Amniotic stem cell (primary cell): ENCODE results near the gene PDLIM4.

Source experiments
- DNase-seq: peaks from one replicate; lab custom pipeline; 2025; lab: John Stamatoyannopoulos, UW

PDLIM4 gene

DNA sequence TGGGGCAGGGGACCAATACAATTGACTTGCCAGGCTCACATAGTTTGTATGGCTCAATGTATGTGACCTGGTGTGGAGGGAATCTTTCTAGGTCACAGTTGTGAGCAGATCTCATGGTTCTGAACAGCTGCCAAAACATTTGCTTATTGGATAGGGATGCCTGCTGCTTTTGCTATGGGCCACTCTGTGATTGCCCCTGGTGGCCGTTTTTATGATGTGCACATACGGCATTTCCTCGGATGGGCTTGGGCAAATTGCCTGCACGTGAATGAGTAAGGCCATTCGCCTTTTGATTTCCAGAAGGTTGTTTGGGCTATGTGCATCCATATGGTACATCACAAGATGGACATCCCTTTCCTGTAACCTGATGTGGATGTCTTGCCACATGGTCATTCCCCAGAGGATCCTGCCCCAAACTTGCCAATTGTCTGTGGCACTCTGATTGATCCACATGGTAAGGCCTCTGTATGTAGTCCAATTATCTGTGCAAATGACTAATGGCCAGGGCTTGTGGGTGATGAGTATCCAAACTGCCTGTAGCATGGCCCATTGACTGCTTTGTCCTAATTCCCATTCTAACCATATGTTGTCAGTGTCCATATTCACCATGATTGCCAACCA lies 26.0 kb downstream of the PDLIM4 start:
- DNase-seq: no peak

DNA sequence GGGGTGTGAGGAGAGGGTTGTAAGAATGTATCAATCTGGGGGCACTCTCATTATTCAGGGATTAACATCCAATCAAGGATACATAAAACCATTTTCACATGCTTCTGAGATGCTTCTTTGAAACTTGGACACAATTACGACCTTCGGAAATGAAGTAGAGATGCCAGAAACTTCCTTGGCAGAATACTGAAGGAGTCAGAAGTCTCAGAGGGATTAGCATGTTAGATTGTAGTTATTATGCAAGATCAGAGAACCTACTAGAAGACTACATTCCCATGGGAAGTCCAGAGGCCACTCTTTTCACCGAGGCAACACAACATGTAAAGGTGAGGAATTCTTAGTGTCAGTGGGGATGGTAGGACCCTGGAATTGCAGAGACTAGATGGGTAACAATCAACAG lies 31.6 kb downstream of the PDLIM4 start:
- no peak for DNase-seq

DNA sequence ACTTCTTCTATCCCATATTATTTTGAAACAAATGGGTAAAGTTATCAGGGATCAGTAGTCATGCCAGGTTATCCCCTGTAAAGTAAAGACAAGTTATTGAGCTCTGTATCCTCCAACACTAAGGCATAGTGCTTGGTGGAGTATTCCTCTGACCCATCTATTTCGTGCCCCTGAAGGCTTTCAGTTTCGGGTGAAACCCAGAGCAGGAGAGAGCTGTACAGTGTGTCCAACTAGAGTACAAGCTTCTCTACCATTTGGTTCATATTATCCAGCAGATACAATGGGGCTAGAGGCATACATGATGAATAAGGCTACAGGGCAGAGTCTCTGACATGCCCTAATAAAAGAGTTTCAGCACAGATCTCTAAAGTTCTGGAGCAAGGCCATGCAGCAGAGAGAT lies 33.5 kb downstream of the PDLIM4 start:
- DNase-seq: no peak

DNA sequence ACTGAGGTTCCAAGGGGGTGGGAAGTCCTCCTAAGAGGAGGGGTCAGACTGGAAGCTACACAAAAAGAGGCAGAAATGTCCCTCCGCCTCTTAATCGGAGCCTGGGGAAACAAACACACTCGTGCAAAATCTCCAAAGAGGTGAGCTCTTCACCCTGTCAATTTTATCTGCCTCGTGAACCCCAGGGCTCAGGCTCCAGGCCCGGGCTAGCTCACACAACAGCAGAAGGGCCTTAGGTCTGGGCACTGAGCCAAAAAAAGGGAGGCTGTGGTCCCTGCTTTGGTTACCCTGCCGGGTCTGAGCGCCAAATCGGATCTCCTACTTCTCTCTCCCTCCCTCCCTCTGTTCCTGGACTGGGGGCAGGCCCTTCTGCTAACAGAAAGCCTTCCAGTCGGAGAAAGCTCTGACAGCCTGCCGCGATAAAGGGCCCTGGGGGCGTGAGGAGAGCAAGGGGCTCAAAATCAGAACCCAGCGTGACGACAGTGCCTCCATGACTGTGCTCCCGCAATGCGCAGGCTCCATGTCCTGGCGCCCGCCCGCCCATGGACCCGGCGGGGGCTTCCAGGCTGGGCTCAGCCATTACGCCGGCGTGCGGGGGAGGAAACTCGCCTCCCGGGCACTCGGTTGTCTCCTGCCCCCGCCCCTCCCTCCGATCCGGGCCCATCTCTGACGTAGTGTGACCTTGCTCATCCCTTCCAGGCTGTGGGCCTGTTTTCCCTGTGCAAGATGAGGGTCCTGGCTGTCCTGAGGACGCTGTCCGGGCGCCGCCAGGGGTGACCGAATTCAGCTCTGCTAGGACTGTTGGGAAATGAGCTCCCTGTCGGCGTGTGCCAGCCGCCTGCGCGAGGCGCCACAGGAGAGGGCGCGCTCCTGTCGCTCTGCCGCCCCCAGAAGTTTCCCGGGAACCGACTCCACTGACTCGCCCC lies 35.8 kb downstream of the PDLIM4 start:
- DNase-seq: peak; percentile 63

DNA sequence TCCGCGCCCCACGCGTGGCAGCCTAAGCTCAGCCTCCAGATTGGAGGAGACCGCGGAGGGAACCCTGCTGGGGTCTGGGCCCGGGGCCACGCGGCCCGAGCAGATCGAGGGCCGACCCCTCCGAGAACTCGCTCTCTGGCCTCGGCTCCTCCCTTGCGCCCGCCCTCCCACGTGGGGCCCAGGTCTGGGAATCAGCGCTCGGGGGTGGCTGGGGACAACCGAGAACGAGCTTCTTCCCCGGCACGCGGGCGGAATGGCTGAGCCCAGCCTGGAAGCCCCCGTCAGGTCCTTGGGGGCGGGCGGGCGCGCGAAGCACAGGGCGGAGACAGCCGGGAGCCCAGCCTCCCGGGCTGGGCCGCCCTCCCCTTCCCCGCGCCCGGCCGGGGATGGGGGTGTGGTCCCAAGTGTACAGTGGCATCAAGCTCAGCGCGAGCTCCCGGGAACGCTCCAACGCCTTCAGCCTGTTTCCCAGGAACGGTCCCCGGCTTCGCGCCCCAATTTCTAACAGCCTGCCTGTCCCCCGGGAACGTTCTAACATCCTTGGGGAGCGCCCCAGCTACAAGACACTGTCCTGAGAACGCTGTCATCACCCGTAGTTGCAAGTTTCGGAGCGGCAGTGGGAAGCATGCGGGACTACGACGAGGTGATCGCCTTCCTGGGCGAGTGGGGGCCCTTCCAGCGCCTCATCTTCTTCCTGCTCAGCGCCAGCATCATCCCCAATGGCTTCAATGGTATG lies 36.7 kb downstream of the PDLIM4 start, which contains the start of gene SLC22A4:
Gene SLC22A4, plus strand, starts transcription at position 403 of the 736 bp plus-strand sequence. Its CDS starts 223 bp downstream, at position 626.
- peak; percentile 79 for DNase-seq

DNA sequence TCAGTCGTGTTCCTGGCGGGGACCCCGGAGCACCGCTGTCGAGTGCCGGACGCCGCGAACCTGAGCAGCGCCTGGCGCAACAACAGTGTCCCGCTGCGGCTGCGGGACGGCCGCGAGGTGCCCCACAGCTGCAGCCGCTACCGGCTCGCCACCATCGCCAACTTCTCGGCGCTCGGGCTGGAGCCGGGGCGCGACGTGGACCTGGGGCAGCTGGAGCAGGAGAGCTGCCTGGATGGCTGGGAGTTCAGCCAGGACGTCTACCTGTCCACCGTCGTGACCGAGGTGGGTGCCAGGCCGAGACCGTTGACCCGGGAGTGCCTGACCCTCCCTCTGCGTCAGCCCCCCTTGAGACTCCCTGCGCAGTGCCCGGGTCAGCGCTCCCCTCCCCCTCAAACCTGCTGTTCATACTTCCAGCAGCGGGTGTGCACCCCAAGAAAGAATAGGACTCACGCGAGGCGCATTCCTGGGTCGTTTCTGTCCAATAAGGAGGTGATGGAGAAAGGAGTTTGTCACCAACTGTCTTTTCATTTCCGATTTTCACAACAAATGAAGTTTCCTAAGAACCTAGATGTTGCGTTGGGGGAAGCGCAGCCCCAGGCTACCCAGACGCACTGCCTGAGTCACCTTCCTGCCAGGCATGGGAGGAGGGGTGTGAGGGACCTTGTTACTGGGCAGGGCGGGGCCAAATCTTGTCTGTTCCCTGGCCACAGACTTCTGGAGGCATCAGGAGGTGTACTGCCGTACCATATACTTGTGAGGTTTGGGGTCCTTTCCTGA lies 37.4 kb downstream of the PDLIM4 start:
- DNase-seq: peak; percentile 37

DNA sequence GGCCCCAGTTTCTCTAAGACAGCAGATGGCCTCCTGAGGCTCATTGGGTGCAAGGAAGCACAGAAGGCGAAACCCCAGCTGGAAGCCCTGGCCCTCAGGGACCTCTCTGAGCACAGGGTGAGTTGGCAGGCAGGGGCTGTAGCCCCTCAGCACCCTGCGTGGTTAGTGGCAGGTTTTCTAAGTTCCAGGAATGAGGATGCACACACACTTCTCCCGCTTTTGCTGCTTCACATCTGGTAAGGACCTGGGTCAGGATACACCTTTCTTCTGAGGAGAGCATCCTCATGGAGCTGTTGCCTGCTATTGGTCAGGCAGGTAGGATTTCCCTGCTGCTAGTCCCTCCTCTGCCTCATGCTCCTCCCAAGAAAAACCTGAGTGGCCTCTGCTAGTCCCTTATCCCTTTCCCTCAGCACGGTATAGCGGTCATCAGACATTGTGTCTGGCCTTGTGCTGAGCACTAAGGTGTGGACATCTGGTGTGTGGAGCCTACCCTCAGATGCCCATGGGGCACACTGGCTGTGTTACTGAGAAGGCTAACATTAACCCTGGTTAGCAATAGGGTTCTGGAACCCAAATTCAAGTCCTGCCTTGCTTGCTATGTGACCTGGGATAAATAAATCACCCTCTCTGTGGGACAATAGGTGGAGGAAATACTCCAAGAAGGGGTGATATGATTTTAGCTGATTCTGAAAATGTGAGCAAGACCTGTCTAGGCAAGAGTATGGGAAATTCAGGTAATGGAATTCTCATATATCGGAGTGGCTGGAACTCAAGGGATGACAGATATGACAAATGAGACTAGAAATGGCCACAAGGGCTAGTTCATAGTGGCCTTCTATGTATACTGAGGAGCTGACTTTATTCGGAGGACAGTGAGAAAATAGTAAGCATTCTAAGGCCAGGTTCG lies 38.3 kb downstream of the PDLIM4 start:
- DNase-seq: no peak

DNA sequence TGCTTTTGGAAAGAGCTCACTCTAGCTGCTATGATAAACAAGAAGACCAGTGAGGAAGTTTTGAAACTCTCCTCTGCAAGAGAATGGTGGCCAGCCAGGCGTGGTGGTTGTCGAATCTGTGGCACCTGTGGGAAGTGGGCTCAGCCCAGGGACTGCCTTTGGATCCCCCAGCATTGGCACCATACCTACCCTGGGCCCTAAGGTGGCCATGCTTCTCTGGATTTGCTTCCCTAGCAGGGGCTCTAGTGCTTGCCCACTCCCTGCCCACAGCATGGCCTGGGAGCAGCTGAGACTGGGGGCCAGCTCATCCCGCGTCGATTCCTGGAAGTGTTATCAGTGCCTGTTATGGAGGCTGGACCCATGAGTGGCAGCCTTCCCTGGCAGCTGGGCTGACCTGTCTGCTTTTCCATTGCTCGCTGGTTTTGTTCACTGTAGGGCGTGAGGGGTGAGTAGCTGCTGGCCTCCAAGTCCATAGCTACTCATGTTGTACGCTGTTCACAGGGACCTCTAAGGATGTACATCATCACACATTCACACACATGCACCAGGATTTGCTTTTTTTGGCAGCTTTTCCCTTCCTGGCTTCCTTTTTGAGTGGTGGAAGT lies 39.0 kb downstream of the PDLIM4 start:
- no peak for DNase-seq

DNA sequence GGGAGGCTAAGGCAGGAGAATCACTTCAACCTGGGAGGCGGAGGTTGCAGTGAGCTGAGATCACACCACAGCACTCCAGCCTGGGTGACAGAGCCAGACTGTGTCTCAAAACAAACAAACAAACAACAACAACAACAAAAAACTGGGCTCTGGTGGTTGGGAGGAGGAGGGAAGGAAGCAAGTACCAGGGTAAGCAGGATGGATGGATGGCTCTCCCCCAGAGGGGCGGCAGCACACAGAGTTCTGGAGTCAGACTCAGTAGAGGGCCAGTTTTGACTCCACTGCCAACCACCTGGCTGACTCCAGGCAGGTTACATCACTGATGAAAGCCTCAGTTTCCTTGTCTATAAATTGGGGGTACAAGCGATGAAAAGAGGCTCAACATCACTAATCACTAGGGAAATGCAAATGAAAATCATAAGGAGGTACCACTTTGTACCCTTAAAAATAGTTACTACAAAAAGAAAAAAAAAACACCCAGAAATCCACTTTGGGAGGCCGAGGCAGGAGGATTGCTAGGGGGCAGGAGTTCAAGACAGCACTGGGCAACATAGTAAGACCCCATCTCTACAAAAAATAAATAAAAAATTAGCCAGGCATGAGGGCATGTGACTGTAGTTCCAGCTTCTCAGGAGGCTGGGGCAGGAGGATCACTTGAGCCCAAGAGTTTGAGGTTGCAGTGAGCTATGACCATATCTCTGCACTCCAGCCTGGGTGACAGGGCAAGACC lies 39.9 kb downstream of the PDLIM4 start:
- no peak for DNase-seq

DNA sequence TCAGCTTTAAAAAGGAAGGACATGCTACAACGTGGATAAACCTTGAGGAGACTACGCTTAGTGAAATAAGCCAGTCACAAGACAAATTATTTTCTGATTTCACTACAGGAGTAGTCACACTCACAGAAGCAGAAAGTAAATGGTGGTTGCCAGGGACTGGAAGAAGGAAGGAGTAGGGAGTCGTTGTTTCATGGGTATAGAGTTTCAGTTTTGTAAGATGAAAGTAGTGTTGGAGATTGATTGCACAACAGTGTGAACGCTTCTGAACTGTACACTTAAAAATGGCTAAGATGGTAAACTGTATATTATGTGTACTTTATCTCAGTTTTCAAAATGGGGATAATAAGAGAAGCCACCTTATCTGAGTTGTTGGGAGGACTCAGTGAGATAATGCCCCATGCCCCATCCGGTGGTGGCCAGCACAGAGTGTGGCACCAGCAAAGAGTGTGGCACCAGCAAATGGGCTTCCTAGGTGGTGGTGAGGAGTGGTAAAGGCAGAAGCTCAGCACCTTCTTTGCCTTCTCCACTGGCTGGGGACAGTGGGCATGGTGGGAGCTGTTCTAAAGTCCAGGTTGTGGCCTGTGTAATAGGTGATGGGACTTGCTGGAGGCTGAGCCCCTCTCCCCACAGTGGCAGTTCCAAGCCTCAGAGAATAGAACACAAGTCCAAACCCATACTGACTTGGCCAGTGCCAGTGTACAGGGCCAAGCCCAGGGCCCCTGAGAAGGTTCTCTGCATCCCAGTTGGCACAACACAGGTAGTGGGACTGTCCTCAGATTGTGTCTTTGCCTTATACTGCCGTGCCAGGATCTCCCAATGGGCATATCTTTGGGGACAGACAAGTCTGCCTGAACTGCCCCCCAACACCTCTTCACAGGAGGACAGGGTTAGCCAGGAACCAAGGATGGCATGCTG lies 41.1 kb downstream of the PDLIM4 start:
- no peak for DNase-seq

DNA sequence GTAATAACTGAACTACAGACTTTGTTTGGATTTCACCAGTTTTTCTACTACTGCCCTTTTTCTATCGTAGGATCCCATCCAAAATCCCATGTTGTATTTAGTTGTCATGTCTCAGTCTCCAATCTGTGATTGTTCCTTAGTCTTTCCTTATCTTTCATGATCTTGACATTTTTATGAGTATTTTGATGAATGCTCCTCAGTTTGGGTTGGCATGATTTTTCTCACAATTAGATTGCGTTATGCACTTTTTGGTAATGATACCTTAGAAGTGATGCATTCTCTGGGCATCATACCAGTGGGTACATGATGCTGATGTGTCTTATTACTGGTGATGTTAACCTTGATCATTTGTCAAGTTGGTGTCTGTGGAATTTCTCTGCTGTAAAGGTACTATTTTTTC lies 42.4 kb downstream of the PDLIM4 start:
- no peak for DNase-seq

DNA sequence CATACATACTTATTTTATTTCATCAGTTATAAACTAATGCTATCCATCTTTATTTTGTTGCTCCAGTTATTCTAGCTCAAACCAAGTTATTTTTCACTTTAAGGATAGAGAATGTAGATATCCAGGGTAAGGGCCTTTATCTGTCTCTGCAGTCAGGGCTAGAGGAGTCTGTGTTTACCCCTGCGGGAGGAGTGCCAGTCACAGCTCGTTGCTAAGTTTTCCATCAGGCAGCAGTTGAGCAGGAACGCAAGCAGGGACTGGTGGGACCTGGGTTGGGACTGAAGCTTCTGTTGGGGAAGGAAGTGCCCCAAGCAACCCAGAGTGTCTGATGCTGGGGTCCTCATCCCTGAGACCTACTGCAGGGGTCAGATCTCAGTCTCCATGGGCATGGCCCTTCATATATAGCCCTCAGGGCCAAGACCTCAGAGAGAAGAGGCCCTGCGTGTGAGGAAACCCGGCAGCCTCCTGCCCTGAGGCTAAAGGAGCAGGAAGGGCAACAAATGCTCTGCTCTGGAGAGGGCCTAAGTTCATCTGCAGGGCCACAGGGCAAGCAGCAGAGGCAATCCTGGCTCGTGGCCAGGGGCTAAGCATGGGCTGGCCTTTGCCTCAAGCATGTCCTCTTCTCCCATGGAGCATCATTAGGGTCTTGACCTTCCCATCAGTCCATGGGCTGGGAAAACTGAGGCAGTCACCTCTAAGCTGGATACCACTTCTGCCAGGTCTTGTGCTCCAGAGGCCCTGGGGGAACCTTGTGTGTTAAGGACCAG lies 43.3 kb downstream of the PDLIM4 start:
- DNase-seq: no peak

DNA sequence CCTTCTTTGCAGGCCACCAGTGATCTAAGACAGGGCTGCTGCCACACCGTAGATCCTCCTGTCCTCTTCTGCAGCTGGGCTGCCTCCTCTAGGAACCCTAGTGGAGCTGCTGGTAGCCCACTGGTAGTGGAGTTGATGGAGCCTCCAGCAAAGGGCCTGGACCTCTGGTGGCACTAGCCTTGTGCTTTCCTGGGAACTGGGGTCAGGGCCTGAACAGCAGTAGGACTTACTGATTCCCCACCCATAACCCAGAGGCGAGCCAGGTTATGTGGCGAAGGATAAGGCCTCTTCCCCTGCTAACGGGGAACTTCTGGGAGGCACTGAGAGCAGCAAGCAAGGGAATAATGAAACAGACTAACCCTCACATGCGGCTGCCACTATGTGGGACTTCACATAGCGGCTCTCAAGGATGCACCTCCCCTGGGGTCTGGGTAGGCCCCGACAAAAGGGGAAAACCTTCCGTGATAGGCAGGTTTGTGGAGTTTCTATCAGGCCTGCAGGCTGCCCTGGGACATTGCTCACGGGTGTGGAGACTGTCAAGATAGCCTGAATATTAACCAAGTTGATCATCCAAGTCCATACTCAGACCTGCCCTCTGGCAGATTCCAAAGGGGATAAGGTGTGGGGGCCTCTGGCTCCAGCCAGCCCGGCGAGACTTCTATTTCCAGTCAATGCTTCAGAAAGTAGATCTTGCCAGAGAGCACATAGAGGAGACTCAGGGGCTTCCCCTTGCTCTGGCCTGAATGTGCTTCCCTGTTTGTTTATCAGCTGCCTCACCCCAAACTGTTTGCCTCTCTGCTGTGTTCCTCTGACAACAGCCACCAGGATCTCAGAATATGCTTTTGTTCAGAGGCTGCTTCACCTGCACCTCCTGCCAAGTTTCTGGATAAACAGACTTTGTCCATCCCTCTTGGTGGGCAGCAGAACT lies 44.1 kb downstream of the PDLIM4 start:
- DNase-seq: no peak

DNA sequence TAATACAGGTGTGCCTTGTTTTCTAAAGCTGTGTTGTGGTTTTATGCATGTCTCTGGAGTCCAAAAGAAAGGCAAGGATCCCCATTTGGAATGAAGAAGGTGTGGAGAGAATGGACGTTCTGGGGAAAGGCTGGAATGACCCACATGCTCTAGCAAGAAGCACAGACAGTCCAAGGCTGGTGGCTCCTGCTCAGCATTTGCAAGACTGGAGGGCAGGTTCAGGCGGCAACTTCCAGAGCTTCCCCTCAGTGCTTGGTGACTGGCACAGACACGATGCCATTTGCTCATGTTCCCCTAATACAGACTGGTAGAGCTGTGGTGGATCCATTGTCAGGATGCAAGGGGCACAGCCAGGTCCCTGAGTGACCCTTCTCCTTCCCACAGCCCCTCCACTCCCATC lies 44.9 kb downstream of the PDLIM4 start:
- DNase-seq: no peak

DNA sequence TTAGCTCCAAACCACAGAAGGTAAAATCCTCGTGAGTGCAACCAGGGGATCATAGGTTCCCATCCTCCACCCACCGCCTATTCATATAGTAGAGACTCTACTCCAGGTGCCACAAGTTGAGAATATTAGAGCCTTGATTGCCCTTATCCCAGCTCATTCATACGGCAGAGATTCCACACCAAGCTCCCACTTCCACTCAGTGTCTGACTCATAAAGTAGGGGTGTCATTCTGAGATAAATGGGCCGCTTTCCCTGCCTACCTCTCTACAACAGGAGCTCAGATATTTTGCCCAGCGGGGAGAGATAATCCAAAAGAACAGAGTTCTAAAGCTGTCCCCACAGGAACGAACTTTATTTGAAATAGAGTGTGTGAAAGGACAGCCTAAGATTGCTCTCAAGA lies 46.1 kb downstream of the PDLIM4 start:
- no peak for DNase-seq

DNA sequence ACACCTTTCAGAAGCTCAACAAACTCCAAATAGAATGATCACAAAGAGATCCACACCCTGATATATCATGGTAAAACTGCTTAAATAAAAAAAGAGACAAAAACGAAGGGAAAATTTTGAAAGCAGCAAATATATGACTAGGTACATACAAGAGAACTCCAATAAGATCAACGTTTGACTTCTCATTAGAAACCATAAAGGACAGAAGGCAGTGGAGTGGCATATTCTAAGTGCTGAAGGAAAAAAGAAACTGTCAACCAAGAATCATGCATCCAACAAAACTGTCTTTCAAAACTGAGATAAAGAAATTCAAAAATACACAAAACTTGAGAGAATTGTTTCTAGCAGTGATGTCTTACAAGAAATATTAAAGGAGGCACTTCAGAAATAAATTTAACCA lies 47.9 kb downstream of the PDLIM4 start:
- no peak for DNase-seq

DNA sequence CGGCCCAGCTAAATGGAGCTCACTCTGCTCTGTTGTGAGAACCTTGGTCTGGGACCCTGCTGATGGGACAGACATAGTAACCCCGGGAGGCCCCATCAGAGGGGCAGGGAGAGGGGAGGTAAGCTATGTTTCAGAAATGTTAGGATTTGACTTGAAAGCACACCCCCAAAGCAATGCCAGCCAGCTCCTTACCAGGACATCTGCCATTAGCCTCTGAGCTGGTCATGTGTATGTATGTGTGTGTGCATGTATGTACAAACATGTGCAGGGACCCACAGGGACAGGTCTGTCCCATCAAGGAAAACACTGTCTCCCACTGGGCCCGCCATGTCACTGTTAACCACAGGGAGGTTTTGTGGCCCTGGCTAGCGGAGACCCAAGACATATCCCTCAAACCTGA lies 51.2 kb downstream of the PDLIM4 start:
- no peak for DNase-seq
